Astrocyte of the cerebellum (primary cell): ENCODE results near the gene RNF128.
A peak's percentile ranks its signal among the peaks of the same experiment; 100 is the strongest.
"Not testable (repeated sequence)": the region's sequence is repeated elsewhere in the genome, so short reads cannot be mapped to it uniquely, and the experiment has no call there.

Source experiments
- DNase-seq: peaks from one replicate; pipeline ENCODE4 v3.0.0-alpha.2; 2011; ENCODE audit warnings: low read depth
- H3K4me3 ChIP-seq: 2 replicates; pipeline ENCODE4 v1.5.1; 2011; ENCODE audit warnings: mild to moderate bottlenecking, low read depth, low read length, moderate library complexity
- CTCF ChIP-seq: IDR thresholded peaks from 2 replicates; pipeline ENCODE4 v1.5.1; 2012; ENCODE audit warnings: low read length, low read depth, moderate library complexity, mild to moderate bottlenecking; ENCODE audit errors: missing control alignments
- in situ Hi-C: cut with HindIII; loops from 2 replicates; pipeline ENCODE4 v1.10.0; 2017; ENCODE audit warnings: low sequenced_read_pairs

The RNF128 gene

DNA sequence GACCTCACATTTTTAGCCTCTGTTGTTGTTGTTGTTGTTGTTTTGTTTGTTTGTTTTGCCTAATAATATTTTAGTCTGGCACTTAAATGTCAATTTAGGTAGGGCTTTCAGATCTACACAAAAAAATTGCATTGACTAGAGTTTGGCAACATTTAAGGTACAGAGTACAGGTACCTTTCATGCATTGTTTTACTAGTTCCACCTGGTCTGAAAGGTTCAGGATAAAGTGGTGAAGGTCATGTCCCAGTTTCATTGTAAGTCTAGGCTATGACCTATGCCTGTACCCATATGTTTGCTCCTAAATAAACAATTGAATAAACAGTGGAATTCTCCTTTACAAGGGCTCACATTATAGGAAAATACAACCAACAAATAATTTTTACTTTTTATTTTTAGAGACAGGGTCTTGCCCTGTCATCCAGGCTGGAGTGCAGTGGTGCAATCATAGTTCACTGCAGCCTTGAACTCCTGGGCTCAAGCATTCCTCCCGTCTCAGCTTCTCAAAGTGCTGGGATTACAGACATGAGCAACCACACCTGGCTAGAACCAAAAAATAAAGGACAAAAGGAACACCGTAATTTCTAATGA is 13.8 kb downstream of the RNF128 start:
- in situ Hi-C loops, result no loop called here
- H3K4me3 ChIP-seq, result no peak overlapping the region
- TF ChIP-seq CTCF, result no peak
- no peak for DNase-seq

DNA sequence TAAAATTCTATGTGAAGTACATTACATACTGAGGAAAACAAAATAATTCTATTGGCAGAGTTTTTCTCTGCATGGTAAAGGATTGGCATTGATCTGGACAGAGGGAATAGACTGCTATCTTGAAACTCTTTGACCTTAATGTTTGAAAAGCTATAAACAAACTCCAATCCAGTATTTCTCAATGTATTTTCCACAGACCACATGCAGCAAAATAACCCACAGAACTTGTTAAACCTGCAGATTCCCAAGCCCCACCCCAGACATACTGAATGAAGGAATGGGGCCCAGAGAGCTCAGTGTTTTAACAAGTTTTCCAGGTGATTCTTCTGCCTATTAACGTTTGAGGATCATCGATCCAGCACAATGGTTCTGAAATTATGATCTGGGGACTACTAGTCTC is 15.7 kb downstream of the RNF128 start:
- no peak for TF ChIP-seq CTCF
- DNase-seq, result no peak
- in situ Hi-C loops, result no loop called here
- no peak overlapping the region for H3K4me3 ChIP-seq

GRCh38 chrX:106742805-106743204 is 16.3 kb downstream of the RNF128 start:
- no peak for DNase-seq
- in situ Hi-C loops, result no loop called here
- no peak overlapping the region for H3K4me3 ChIP-seq
- TF ChIP-seq CTCF, result no peak

- no peak overlapping the region for H3K4me3 ChIP-seq
- in situ Hi-C loops, result no loop called here
- TF ChIP-seq CTCF, result no peak
- no peak for DNase-seq
Observed at GRCh38 chrX:106748377-106748776, 21.9 kb downstream of the RNF128 start.

DNA sequence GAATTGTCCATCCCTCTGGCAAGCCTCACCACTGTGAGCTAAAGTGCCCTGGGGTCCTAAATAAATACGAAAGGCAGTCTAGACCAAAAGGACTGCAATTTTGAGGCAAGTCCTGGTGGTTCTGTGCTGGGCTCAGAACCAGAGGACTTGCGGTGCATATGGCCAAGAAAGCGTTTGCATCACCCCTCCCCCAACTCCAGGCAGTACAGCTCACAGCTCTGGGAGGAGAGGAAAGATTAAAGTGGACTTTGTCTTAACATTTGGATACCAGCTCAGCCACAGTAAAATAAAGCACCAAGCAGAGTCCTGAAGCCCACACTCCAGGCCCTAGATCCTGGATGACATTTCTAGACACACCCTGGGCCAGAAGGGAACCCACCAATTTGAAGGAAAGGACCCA is 24.9 kb downstream of the RNF128 start:
- DNase-seq, result no peak
- no peak for TF ChIP-seq CTCF
- no peak overlapping the region for H3K4me3 ChIP-seq
- in situ Hi-C loops, result no loop called here

- in situ Hi-C loops, result no loop called here
- TF ChIP-seq CTCF, result peak; percentile 38
Observed at GRCh38 chrX:106752101-106752678, 25.7 kb downstream of the RNF128 start.

DNA sequence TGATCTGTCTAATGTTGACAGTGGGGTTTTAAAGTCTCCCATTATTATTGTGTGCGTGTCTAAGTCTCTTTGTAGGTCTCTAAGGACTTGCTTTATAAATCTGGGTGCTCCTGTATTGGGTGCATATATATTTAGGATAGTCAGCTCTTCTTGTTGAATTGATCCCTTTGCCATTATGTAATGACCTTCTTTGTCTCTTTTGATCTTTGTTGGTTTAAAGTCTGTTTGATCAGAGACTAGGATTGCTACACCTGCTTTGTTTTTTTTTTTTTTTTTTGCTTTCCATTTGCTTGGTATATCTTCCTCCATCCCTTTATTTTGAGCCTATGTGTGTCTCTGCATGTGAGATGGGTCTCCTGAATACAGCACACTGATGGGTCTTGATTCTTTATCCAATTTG is 42.8 kb downstream of the RNF128 start:
- H3K4me3 ChIP-seq, in situ Hi-C loops: not testable (repeated sequence)

More at GRCh38 chrX:106752101-106752678, 25.7 kb downstream of the RNF128 start:
- H3K4me3 ChIP-seq, result no peak overlapping the region
- no peak for DNase-seq

More for the DNA sequence above, 42.8 kb downstream of the RNF128 start:
- not testable (repeated sequence) for DNase-seq
